ENCODE data around the gene ASL. TPM values are rescaled to one million over a fixed set of nuclear protein-coding genes. Genes with fewer than 3 reads are reported as not detected.
"Not testable (repeated sequence)": the region's sequence is repeated elsewhere in the genome, so short reads cannot be mapped to it uniquely, and the experiment has no call there.

Gene ASL
- 11.8 TPM for total RNA-seq
- long read RNA-seq, partial matches to known transcripts = 0 of 2 reads
- long read RNA-seq, other reads (novel, unspliced or antisense) = 1 of 2 reads

GRCh38 chr7:66075590-66076461, at the start of gene ASL:
Gene ASL (plus strand): TSS chr7:66075819. CDS start chr7:66076082, 263 bp downstream.
- peak; percentile 98 for DNase-seq (ENCODE audit: missing footprints)
- peak; percentile 100 for ATAC-seq
- intact Hi-C loops (cut with DNase I) = loop anchor here (5.0 kb wide), 1 partner anchor 41 kb away; no protein-coding TSS in a partner anchor

- ATAC-seq; intact Hi-C loops (cut with DNase I); DNase-seq (ENCODE audit: missing footprints): not testable (repeated sequence)
These were observed 47.3 kb upstream of the ASL start for GRCh38 chr7:66028342-66028741.

- ATAC-seq (no peak), DNase-seq (ENCODE audit: missing footprints) (no peak)
- intact Hi-C loops (cut with DNase I) = no loop called here
These were observed 41.9 kb upstream of the ASL start for GRCh38 chr7:66033471-66034385.

GRCh38 chr7:66034436-66035010, 41.1 kb upstream of the ASL start:
- intact Hi-C loops (cut with DNase I); ATAC-seq; DNase-seq (ENCODE audit: missing footprints): not testable (repeated sequence)

- no peak for ATAC-seq
- intact Hi-C loops (cut with DNase I) = no loop called here
- no peak for DNase-seq (ENCODE audit: missing footprints)
These were observed 39.2 kb upstream of the ASL start for GRCh38 chr7:66036382-66036781.

- ATAC-seq (no peak), DNase-seq (ENCODE audit: missing footprints) (no peak)
- intact Hi-C loops (cut with DNase I) = no loop called here
These were observed 38.8 kb upstream of the ASL start for GRCh38 chr7:66036788-66037187.

- DNase-seq (ENCODE audit: missing footprints) (no peak), ATAC-seq (no peak)
- intact Hi-C loops (cut with DNase I) = no loop called here
These were observed 36.4 kb upstream of the ASL start for GRCh38 chr7:66039094-66039670.

- DNase-seq (ENCODE audit: missing footprints) = peak; percentile 84
- intact Hi-C loops (cut with DNase I) = no loop called here
- ATAC-seq = peak; percentile 93
These were observed 31.7 kb upstream of the ASL start for GRCh38 chr7:66043681-66044497.

GRCh38 chr7:66044498-66044854, 31.1 kb upstream of the ASL start:
- ATAC-seq; DNase-seq (ENCODE audit: missing footprints); intact Hi-C loops (cut with DNase I): not testable (repeated sequence)

- DNase-seq (ENCODE audit: missing footprints) = no peak
- ATAC-seq = no peak
These were observed 28.2 kb upstream of the ASL start for GRCh38 chr7:66047426-66047825.

GRCh38 chr7:66049886-66050285, 25.7 kb upstream of the ASL start:
- ATAC-seq; intact Hi-C loops (cut with DNase I); DNase-seq (ENCODE audit: missing footprints): not testable (repeated sequence)

More at GRCh38 chr7:66047426-66047825, 28.2 kb upstream of the ASL start:
- intact Hi-C loops (cut with DNase I) = no loop called here

- DNase-seq (ENCODE audit: missing footprints) (no peak), ATAC-seq (no peak)
- intact Hi-C loops (cut with DNase I) = no loop called here
These were observed 25.2 kb upstream of the ASL start for GRCh38 chr7:66050337-66050957.

GRCh38 chr7:66050990-66051448, 24.6 kb upstream of the ASL start:
- no peak for DNase-seq (ENCODE audit: missing footprints)
- ATAC-seq = peak; percentile 46
- intact Hi-C loops (cut with DNase I) = no loop called here

GRCh38 chr7:66052447-66052846, 23.2 kb upstream of the ASL start:
- no peak for ATAC-seq
- intact Hi-C loops (cut with DNase I) = no loop called here
- no peak for DNase-seq (ENCODE audit: missing footprints)

GRCh38 chr7:66054063-66054462, 21.6 kb upstream of the ASL start:
- no peak for ATAC-seq
- no peak for DNase-seq (ENCODE audit: missing footprints)
- intact Hi-C loops (cut with DNase I) = no loop called here

- ATAC-seq = no peak
- intact Hi-C loops (cut with DNase I) = no loop called here
- DNase-seq (ENCODE audit: missing footprints) = no peak
These were observed 20.2 kb upstream of the ASL start for GRCh38 chr7:66055321-66055956.

- ATAC-seq (no peak), DNase-seq (ENCODE audit: missing footprints) (no peak)
- intact Hi-C loops (cut with DNase I) = no loop called here
These were observed 14.8 kb upstream of the ASL start for GRCh38 chr7:66060796-66061195.
